AG09319 (cell line): ENCODE measurements around the gene NCKAP5.
A peak's percentile ranks its signal among the peaks of the same experiment; 100 is the strongest.

Source experiments
- DNase-seq: peaks from one replicate; pipeline ENCODE4 v3.0.0-alpha.2; 2010; ENCODE audit warnings: low read depth; ENCODE audit errors: extremely low read depth
- TF ChIP-seq, protein P1 (sequence below): IDR thresholded peaks from 2 replicates; pipeline ENCODE4 v1.5.1; 2011; ENCODE audit warnings: low read depth, mild to moderate bottlenecking, inconsistent platforms, low read length, moderate library complexity

Gene NCKAP5

GRCh38 chr2:133438026-133438425, 130.2 kb downstream of the NCKAP5 start:
- TF ChIP-seq, protein P1, sequence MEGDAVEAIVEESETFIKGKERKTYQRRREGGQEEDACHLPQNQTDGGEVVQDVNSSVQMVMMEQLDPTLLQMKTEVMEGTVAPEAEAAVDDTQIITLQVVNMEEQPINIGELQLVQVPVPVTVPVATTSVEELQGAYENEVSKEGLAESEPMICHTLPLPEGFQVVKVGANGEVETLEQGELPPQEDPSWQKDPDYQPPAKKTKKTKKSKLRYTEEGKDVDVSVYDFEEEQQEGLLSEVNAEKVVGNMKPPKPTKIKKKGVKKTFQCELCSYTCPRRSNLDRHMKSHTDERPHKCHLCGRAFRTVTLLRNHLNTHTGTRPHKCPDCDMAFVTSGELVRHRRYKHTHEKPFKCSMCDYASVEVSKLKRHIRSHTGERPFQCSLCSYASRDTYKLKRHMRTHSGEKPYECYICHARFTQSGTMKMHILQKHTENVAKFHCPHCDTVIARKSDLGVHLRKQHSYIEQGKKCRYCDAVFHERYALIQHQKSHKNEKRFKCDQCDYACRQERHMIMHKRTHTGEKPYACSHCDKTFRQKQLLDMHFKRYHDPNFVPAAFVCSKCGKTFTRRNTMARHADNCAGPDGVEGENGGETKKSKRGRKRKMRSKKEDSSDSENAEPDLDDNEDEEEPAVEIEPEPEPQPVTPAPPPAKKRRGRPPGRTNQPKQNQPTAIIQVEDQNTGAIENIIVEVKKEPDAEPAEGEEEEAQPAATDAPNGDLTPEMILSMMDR: no peak
- DNase-seq: no peak

DNA sequence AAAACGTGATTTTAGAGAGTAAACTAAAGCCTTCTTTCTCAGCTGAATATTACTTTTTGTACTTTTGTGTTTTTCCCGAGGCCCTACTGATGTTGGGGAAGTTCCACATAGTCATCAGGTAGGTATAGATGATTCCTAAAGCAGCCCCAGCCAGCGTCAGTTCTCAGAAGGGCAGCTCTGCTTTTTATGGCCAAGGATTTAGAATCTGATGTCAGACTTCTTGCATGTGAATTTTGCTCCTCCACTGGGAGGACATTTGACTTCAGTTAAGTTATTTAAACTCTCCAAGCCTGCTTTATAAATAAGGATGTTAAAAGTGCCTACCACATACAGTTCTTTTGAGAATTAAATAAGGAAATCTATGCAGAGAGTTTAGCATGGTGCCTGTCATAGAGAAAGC, 130.8 kb downstream of the NCKAP5 start:
- TF ChIP-seq, protein P1: no peak
- no peak for DNase-seq

GRCh38 chr2:133434959-133435668, 133.1 kb downstream of the NCKAP5 start:
- peak; percentile 14 for DNase-seq
- TF ChIP-seq, protein P1: no peak; the same call in 1 of the 2 replicates

DNA sequence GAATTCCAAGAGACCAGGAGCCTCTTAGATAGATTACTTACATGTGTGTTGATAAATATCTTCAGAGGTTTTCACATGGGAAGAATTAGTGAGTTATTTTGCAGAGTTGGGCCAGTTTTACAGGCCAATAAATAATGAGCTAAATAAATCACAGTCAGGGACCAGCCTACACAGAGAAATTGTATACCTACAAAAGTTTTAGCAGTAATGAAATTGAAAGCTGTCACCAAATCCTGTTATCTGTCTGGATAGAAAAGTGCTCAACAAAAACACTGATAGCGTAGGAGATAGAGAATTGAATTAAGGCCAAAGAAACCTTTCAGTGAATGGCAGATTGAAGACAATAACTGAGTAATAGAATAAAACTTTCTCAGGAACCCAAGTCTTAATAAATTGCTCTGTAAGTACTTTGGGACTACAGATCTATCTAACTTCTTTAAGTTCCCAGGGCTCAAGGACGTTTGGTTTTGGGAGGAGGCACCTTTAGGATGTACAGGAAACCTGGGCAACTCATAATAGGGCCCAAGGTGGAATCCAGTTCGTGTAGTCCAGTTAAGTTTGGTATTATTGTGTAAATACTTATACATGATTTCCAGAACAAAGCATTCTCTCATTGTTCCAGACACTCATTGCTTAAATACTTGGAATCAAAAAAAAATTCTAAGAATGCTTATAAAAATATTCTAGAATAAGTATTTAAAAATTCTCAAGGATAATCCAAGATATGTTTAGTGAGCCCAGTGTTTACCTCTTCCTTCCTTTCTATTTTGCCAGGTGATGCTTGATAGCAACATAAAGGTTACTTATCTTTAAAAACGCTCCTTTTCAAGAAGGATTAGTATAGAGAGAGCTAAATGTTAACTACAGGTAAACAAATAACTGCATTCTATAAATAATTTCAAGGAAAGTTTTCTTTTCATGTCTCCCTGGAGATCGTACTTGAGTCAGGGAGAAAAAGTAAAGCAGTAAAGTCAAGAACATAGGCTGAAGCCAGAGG, 134.5 kb downstream of the NCKAP5 start:
- TF ChIP-seq, protein P1: no peak
- no peak for DNase-seq

GRCh38 chr2:133432778-133433177, 135.5 kb downstream of the NCKAP5 start:
- TF ChIP-seq, protein P1: no peak

DNA sequence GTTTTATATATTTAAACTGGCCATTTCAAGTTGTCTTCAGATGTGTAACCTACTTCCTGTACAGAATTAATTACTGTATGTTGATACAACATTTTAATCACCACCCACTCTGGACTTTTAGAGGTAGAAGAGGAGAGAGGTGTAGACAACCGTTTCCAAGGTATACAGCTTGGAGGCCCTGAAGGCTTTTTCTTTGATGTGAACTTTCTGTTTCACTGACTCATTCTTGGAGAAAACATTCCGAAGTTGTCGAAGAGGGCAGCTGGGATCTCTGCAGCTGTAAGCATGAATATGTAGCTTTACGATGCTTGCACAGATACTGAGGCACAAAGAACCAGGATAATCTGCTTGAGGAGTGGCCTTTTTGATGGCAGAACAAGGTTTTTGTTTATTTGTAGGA, 137.0 kb downstream of the NCKAP5 start:
- TF ChIP-seq, protein P1: no peak
- no peak for DNase-seq

More at GRCh38 chr2:133432778-133433177, 135.5 kb downstream of the NCKAP5 start:
- no peak for DNase-seq

DNA sequence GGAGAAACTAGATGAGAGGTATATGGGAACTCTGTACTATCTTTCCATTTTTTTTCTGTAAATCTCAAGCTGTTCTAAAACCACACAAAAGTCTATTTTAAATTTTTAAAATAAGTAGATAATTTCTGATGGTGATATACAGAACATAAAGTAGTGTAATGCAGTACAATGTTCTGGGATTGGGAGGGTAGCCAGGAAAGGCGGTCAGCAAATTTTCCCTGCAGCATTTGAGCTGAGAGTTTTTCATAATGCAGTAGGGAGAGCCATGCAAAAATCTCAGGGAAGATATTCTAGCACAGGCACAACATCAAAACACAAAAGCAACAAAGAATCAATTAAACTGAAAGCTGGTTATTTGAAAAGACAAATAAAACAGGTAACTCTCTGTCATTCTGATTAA, 141.5 kb downstream of the NCKAP5 start:
- no peak for DNase-seq
- TF ChIP-seq, protein P1: no peak
